ENCODE measurements around the gene BCAN.

The BCAN gene

GRCh38 chr1:156689953-156690674 lies 48.2 kb downstream of the BCAN start:
- Mint-ChIP-seq H3K27ac (peak overlapping the region; percentile 53), H3K4me1 (peaks cover 24% of the 10 kb centered on the region), H3K9me3 (no peaks in the 10 kb centered on the region), H3K36me3 (peaks cover 3% of the 10 kb centered on the region), H3K4me3 (no peak overlapping the region), H3K27me3 (peaks cover 30% of the 10 kb centered on the region)

DNA sequence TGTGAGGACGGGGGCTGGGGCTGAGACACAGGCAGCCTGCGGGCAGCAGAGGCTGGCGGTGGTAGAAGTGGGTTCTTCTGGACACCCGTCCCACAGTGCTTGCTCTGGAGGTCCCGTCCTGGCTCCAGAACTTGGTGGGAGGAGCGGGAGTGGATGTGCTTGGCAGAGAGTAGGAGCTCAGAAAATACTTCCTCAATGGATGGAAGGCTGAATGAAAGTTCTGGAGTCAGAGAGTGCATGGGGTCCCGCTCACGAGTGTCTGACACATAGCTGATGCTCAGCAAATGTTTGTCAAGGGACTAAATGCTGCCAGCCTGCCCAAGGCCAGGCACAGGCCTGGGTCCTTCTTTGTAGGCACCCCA lies 48.7 kb downstream of the BCAN start:
- no peaks in the 10 kb centered on the region for H3K9me3 Mint-ChIP-seq
- H3K36me3 Mint-ChIP-seq = peaks cover 3% of the 10 kb centered on the region
- H3K4me3 Mint-ChIP-seq = no peak overlapping the region
- no peak overlapping the region for H3K27ac Mint-ChIP-seq
- peaks cover 24% of the 10 kb centered on the region for H3K4me1 Mint-ChIP-seq
- H3K27me3 Mint-ChIP-seq = peaks cover 30% of the 10 kb centered on the region

DNA sequence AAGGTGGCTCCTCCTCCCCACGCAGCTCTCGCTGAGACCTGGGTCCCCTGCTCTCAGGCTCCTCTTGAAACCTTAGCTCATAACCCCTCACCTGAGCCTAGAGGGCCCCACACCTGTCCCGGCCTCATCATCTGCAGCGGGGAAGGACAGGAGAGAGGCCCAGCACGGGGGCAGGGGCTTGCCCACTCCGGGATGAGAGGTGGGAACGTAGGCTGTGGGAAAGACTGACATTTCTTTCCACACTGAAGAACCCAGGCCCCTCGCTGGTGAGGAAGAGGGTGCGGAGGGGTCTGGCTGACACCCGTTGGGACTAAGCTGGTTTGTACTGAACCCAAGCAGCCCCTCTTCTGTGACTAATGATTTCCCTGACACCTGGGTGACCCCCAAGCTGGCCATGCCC lies 49.3 kb downstream of the BCAN start:
- H3K4me3 Mint-ChIP-seq = no peak overlapping the region
- peaks cover 24% of the 10 kb centered on the region for H3K4me1 Mint-ChIP-seq
- H3K9me3 Mint-ChIP-seq = no peaks in the 10 kb centered on the region
- H3K27me3 Mint-ChIP-seq = peaks cover 30% of the 10 kb centered on the region
- no peak overlapping the region for H3K27ac Mint-ChIP-seq
- peaks cover 3% of the 10 kb centered on the region for H3K36me3 Mint-ChIP-seq

GRCh38 chr1:156691665-156692440 lies 49.9 kb downstream of the BCAN start:
- Mint-ChIP-seq H3K4me3 (no peak overlapping the region), H3K27me3 (peaks cover 31% of the 10 kb centered on the region), H3K4me1 (peaks cover 24% of the 10 kb centered on the region), H3K36me3 (peaks cover 3% of the 10 kb centered on the region), H3K9me3 (no peaks in the 10 kb centered on the region), H3K27ac (no peak overlapping the region)

DNA sequence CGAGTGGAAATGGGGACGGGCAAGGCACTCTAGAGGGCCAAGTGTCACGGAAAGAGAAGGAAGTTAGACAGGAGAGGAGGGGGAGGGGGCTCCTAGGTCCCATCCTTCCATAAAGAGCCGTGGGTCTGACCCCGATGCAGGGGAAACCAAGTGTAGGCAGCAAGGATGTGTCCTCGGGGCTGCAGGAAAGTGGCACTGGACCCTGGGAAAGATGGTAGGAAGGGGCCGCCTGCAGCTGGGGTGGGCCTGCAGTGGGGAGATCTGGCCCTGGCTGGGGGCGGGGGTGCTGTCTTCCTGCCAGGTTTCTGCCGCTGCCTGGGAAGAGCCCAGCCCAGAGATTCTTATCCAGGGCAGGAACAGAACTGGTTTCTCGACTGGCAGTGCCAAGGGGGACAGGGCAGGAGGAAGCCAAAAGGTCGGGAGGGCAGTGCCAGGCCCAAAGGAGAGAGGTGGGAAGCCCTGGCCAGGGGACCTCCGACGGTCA lies 50.6 kb downstream of the BCAN start:
- no peak overlapping the region for H3K4me3 Mint-ChIP-seq
- peaks cover 24% of the 10 kb centered on the region for H3K4me1 Mint-ChIP-seq
- H3K9me3 Mint-ChIP-seq = no peaks in the 10 kb centered on the region
- peaks cover 31% of the 10 kb centered on the region for H3K27me3 Mint-ChIP-seq
- H3K36me3 Mint-ChIP-seq = peaks cover 3% of the 10 kb centered on the region
- no peak overlapping the region for H3K27ac Mint-ChIP-seq

DNA sequence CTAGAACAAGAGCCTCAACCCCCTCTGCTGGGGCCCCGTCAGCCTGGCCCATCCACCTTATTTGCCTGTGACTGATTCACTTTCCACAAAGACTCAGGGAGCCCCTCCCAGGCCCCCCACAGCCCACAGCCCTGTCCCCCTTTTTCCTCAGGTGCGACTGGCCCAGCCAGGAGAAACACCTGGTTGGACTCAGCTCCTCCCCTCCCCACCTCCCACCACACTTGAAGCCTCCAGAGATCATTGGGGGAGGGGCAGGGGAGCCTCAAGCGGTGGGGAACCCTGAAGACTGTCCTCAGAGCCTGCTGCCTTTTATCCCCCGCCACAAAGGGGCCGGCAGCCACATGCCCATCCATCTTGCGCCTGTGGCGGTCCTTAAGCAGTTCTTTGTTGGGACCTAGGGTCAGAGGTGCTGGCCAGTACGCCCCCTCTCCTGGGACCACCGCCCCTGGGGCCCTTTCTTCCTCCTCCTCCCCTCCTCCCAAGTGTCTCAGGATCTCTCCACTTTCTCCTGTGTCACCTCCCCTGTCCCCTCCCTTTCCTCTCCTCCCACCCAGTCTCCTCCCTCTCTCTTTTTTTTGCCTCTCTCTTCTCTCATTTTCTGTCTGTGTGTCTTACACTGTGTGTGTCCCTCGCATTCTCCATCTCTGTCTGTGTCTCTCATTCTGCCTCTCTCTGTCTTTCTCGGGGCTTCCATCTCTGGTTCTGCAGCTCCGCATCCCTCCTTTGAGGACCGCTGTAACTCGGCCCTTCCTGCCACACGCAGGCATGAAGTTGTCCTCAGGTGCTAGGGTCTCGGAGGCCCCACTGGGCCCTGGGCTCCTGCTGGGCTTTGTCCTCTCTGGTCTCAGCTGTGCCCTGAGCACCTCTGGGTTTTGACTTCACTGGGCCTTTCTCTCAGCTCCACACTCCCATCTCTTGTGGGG lies 51.3 kb downstream of the BCAN start:
- Mint-ChIP-seq H3K4me3 (no peak overlapping the region), H3K36me3 (peaks cover 3% of the 10 kb centered on the region), H3K27ac (peak overlapping the region; percentile 6), H3K9me3 (no peaks in the 10 kb centered on the region), H3K27me3 (peaks cover 31% of the 10 kb centered on the region), H3K4me1 (peaks cover 24% of the 10 kb centered on the region)

GRCh38 chr1:156693848-156694689 lies 52.2 kb downstream of the BCAN start:
- H3K36me3 Mint-ChIP-seq = peaks cover 3% of the 10 kb centered on the region
- H3K27me3 Mint-ChIP-seq = peaks cover 29% of the 10 kb centered on the region
- no peak overlapping the region for H3K27ac Mint-ChIP-seq
- H3K4me3 Mint-ChIP-seq = no peak overlapping the region
- no peaks in the 10 kb centered on the region for H3K9me3 Mint-ChIP-seq
- peaks cover 24% of the 10 kb centered on the region for H3K4me1 Mint-ChIP-seq

- Mint-ChIP-seq H3K4me3 (no peak overlapping the region), H3K9me3 (no peaks in the 10 kb centered on the region), H3K27me3 (peaks cover 27% of the 10 kb centered on the region), H3K27ac (no peak overlapping the region), H3K4me1 (peaks cover 20% of the 10 kb centered on the region), H3K36me3 (peaks cover 5% of the 10 kb centered on the region)
Observed at GRCh38 chr1:156694690-156694962, 52.7 kb downstream of the BCAN start.

DNA sequence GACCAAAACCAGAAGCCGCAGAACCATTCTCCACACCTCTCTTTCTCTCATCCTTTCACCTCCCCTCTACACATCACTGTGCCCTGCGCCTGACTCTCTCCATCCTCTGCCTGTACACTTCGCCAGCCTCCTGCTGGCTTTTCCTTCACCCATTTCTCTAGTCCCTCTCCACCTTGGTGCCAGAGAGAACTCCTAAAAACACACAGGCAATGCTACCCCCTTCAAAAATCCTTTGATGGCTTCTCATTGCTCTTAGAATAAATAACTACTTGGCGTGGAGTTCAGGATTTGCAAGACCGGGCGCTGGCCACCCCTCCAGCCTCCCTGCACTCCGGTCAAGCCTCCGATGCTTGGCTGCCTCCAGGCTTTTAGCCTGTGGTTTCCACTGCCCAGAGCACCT lies 54.8 kb downstream of the BCAN start:
- Mint-ChIP-seq H3K27me3 (peaks cover 20% of the 10 kb centered on the region), H3K36me3 (peaks cover 5% of the 10 kb centered on the region)

DNA sequence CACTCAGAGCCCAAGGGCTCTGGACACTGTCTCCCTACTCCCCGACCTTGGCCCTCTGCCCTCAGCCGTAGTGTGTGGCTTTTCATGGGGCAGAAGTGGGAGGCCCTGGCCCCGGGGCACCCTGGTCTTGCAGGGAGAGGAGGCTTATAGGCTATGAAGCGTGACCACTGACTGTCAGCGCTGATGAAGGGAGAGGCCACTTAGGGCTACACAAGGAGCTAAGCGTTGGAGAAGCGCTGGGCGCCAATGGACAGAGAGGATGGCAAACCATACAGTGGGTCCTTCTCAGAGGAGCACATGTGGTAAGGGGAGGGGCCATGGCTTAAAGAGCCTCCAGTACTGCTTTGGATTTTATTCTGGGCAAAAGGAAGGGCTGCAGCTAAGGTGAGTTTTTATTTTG lies 55.6 kb downstream of the BCAN start:
- Mint-ChIP-seq H3K4me3 (no peak overlapping the region), H3K27me3 (peaks cover 13% of the 10 kb centered on the region), H3K9me3 (no peaks in the 10 kb centered on the region), H3K27ac (no peak overlapping the region), H3K36me3 (peaks cover 2% of the 10 kb centered on the region), H3K4me1 (peaks cover 11% of the 10 kb centered on the region)

More for the DNA sequence above, 54.8 kb downstream of the BCAN start:
- Mint-ChIP-seq H3K4me1 (peaks cover 18% of the 10 kb centered on the region), H3K9me3 (no peaks in the 10 kb centered on the region), H3K27ac (no peak overlapping the region), H3K4me3 (no peak overlapping the region)

DNA sequence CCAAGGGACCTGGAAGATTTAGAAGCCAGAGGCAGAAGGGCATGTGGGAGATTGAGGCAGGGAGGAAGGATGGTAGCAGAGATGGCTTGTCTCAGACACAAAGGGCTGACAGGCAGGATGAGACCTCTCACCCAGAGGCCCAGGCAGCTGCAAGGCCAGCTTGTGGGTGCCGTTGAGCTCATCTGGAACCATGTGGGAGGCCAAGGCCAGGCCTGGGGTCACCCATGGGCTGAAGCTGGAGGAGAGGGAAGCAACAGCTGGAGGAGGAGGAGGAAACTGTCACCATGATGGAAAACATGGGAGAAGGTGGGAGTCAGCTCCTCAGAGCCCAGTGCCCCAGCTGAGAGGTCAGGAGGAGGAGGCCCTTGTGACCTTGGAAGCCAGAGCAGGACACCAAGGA lies 57.1 kb downstream of the BCAN start:
- Mint-ChIP-seq H3K9me3 (no peaks in the 10 kb centered on the region), H3K36me3 (peaks cover 2% of the 10 kb centered on the region), H3K27ac (no peak overlapping the region), H3K27me3 (peaks cover 8% of the 10 kb centered on the region), H3K4me1 (no peaks in the 10 kb centered on the region), H3K4me3 (no peak overlapping the region)

DNA sequence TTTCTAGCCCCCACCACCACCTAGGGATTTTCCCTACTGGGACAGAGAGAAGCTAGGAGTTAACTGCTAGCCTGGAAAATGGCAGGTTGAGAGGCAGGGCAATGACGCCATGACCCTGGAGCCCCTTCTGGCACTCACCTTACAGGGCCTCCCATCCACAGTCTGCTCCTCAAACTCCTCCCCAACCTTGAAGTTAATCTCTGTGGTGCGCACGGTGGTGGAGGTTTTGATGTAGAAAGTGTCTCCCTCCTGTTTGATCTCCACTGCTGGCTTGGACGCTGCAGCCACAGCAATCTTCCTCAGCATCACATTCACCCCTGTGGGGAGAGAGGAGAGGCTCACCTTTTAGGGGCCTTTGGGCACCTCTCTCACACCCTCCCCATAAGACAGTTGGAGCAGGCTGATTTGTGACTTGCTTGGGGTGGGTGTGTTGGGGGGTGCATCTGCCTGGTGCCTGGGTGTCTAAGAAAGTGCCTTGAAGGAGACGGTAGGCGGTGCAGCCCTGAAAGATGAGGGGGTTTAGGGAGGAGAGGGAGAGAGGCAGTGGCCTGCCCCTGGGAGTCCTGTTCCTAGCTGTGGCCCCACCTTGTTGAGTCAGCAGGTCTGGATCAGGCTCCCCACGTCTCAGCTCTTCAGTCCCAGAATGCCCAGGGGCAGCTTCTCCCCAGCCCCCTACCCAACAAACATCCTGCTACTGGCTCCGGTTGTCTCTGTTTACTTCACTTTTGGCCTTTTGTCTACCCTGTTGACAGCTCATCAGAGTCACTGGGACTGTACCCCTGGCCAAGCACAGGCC lies 59.0 kb downstream of the BCAN start:
- H3K27me3 Mint-ChIP-seq = peaks cover 4% of the 10 kb centered on the region
- no peaks in the 10 kb centered on the region for H3K9me3 Mint-ChIP-seq
- H3K36me3 Mint-ChIP-seq = peaks cover 2% of the 10 kb centered on the region
- H3K4me3 Mint-ChIP-seq = no peak overlapping the region
- no peak overlapping the region for H3K27ac Mint-ChIP-seq
- H3K4me1 Mint-ChIP-seq = peaks cover 4% of the 10 kb centered on the region

DNA sequence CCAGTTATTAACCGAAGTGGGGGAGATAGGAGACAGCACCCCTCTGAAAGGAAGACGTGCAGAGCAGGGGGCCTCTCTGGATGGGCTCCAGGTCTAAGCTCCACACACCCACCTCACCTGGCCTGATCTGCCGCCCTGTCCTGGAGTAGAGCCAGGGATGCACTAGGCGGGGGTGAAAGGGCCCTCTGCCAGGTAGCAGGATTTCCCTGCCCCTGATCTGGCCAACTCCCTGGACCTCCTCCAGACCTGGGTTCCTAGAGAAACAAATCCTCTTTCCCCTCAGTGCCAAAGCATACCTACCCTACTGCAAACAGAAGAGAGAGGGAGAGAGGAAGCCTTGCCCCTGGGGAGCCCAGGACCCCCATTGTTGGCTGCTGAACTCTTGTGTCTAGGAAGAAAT lies 61.4 kb downstream of the BCAN start:
- Mint-ChIP-seq H3K27ac (no peak overlapping the region), H3K4me3 (no peak overlapping the region), H3K36me3 (peaks cover 2% of the 10 kb centered on the region), H3K4me1 (peaks cover 16% of the 10 kb centered on the region), H3K9me3 (no peaks in the 10 kb centered on the region), H3K27me3 (peaks cover 3% of the 10 kb centered on the region)

- H3K4me1 Mint-ChIP-seq = peaks cover 16% of the 10 kb centered on the region
- H3K36me3 Mint-ChIP-seq = peaks cover 2% of the 10 kb centered on the region
- H3K27ac Mint-ChIP-seq = no peak overlapping the region
- H3K27me3 Mint-ChIP-seq = peaks cover 3% of the 10 kb centered on the region
- no peaks in the 10 kb centered on the region for H3K9me3 Mint-ChIP-seq
- H3K4me3 Mint-ChIP-seq = peak overlapping the region; percentile 23
Observed at GRCh38 chr1:156703741-156704140, 61.8 kb downstream of the BCAN start.

All from activated naive CD4-positive, alpha-beta T cell treated with anti-CD3 and anti-CD28 coated beads, Interleukin-2, amount 50 U/mL, for 24 hours (primary cell).